Stimulated activated CD4-positive, alpha-beta T cell treated with anti-CD3 and anti-CD28 coated beads, Interleukin-15, amount 100 ng/mL, for 48 hours (primary cell): ENCODE data around the gene SLC23A3.
"Not testable (repeated sequence)": the region's sequence is repeated elsewhere in the genome, so short reads cannot be mapped to it uniquely, and the experiment has no call there.

Experiments
- DNase-seq, 2 donors: peaks; one replicate each; pipeline ENCODE4 v3.0.0-alpha.2; 2020; ENCODE audit warnings: low read depth in 2 of 2

The SLC23A3 gene

DNA sequence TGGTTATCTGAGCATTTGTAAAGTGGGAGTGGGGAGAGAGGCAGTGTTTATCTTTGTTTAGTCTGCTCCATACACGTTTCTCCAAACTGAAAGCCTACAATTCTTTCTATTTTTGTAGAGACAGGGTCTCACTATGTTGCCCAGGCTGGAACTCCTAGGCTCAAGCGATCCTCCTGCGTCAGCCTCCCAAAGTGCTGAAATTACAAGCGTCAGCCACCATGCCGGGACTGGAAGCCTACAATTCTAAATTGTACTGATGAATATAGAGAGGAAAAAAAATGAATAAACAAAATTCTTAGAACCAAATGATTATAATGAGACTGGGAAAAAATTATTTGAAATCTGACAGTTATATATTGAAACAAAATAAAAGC lies 35.3 kb upstream of the SLC23A3 start:
- DNase-seq = no peak

DNA sequence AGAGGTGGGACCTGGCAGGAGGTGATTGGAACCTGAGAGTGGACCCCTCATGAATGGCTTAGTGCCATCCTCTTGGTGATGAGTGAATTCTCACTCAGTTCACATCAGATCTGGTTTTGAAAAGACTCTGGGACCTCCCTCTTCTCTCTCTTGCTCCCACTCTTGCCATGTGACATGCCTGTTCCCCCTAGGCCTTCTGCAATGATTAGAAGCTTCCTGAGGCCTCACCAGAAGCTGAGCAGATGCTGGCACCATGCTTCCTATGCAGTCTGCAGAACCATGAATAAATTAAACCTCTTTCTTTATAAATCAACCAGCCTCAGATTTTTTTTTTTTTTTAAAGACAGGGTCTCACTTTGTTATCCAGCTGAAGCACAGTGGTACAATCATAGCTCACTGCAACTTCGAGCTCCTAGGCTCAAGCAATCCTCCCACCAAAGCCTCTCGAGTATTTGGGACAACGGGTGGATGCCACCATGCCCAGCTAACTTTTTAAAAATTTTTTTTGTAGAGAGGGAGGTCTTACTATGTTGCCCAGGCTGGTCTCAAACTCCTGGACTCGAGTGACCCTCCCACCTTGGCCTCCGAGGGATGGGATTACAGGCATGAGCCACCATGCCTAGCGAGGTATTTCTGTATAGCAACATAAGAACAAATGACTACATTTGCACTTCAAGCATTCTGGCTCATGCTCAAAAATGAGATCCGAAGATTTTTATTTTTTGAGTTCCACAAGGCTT lies 34.8 kb upstream of the SLC23A3 start:
- DNase-seq = no peak

DNA sequence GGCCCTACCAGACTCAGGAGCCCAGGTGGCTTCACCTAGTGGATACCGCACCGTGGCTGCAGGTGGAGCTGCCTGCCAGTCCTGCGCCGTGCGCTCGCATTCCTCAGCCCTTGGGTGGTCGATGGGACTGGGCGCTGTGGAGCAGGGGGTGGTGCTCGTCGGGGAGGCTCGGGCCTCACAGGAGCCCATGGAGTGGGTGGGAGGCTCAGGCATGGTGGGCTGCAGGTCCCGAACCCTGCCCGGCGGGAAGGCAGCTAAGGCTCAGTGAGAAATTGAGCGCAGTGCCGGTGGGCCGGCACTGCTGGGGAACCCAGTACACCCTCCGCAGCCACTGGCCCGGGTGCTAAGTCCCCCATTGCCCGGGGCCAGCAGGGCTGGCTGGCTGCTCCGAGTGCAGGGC lies 31.5 kb upstream of the SLC23A3 start:
- not testable (repeated sequence) for DNase-seq

DNA sequence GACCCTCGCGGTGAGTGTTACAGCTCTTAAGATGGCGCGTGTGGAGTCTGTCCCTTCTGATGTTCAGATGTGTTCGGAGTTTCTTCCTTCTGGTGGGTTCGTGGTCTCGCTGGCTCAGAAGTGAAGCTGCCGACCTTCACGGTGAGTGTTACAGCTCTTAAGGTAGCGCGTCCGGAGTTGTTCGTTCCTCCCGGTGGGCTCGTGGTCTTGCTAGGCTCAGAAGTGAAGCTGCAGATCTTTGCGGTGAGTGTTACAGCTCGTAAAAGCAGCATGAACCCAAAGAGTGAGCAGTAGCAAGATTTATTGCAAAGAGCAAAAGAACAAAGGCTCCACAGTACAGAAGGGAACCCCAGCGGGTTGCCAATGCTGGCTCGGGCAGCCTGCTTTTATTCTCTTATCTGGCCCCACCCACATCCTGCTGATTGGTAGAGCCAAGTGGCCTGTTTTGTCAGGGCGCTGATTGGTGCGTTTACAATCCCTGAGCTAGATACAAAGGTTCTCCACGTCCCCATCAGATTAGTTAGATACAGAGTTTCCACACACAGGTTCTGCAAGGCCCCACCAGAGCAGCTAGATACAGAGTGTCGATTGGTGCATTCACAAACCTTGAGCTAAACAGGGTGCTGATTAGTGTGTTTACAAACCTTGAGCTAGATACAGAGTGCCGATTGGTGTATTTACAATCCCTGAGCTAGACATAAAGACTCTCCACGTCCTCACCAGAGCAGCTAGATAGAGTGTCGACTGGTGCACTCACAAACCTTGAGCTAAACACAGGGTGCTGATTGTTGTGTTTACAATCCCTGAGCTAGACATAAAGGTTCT lies 30.9 kb upstream of the SLC23A3 start:
- DNase-seq = not testable (repeated sequence)

DNA sequence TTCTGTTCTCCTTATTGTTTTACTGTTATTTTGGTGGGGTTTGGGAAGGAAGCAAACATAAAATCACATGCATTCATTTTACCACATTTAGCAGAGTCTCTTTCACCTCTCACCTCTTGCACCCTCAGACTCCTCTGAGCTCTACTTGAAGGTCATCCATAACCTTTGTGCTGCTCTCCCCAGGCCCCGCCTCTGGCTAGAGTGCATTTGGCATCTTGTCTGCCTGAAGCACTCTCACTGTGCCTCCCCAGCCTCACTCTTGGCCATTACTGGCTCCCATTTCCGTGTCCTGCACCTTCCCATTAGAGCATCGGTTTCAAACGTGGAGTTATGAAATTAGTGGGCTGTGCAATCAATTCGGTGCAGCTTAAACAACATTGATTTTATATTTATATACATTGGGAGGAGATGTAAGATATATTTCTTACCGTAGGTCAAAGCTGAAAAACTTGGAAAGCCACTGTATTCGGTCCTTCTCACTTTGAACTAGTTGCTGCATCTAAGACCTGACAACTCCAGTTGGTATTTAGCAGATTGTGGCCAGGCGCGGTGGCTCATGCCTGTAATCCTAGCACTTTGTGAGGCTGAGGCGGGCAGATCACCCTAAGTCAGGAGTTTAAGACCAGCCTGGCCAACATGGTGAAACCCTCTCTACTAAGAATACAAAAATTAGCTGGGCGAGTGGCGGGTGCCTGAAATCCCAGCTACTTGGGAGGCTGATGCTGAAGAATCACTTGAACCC lies 29.8 kb upstream of the SLC23A3 start:
- no peak for DNase-seq

DNA sequence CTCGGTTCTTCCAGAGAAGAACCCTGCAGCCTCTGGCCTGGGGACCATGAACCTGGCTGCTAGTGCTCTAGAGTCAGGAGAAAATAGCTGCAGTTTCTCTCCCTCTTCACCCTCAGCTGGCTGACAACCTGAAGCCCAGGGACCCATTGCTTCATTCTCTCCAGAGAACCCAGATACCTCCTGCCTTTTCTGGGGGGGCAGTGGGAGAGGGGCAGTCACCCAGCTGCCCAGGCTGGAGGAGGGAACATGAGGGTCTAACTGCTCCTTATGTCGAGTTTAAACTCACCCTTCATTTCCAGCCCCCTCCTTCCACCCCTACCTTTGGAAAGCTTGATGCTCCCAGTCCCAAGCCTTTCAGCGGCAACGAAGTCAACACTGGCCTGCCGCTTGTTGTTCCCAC lies 29.1 kb upstream of the SLC23A3 start:
- DNase-seq = no peak

DNA sequence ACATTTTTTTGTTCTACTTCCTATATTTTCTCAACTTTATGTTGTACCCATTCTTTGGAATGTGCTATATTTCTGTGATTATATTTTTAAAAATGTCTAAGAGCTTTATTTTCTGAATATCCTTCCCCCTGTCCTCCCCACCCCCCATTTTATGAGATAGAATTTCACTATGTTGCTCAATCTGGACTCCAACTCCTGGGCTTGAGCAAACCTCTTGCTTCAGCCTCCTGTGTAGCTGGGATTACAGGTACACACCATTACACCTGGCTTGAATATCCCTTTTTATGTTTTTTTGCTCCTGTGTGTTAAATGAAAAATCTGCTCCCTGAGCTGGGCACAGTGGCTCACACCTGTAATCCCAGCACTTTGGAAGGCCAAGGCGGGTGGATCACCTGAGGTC lies 27.6 kb upstream of the SLC23A3 start:
- no peak for DNase-seq

DNA sequence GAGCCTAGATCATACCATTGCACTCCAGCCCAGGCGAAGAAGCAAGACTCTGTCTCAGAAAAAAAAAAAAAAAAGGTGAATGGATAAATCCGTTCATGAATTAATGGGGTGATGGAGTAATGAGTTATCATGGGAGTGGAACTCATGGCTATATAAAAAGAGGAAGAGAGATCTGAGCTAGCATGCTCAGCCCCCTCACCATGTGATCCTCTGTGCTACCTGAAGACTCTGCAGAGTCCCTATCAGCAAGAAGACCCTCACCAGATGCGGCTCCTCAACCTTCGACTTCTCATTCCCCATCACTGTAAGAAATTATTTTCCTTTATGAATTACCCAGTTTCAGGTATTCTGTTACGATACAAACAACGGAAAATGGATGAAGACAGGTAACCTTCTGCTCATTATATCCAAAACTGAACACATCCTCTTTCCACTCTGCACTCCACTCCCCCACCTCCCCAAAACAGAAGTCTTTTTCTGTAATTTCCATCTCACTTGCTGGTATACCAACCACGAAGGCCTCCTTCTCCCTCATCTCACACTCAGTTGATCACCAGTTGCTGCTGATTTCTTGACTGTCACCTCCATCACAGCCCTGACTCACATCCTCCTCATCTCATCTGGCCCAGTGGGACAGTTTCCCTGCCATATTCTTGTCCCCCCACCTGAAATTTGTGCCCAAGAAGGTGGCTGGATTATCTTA lies 17.1 kb upstream of the SLC23A3 start:
- peak in 1 of 2 donors; percentile 34 for DNase-seq

DNA sequence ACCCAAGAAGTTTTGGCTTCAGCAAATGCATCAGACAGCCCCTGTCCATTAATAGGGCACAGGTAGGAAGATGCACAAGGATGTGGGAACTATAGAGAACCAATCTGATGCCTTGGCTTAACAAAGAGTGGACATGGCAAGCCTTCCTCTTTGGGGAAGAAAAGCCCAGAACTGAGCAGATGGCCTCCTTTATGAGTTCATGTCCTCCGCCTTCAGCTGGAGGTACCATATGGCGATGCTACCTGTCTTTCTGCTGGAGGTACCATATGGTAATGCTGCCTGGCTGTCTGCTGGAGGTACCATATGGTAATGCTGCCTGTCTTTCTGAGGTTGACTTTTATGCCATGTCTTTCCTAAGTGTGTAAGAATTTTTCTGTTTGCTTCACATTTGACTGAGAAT lies 14.3 kb upstream of the SLC23A3 start:
- DNase-seq = no peak

DNA sequence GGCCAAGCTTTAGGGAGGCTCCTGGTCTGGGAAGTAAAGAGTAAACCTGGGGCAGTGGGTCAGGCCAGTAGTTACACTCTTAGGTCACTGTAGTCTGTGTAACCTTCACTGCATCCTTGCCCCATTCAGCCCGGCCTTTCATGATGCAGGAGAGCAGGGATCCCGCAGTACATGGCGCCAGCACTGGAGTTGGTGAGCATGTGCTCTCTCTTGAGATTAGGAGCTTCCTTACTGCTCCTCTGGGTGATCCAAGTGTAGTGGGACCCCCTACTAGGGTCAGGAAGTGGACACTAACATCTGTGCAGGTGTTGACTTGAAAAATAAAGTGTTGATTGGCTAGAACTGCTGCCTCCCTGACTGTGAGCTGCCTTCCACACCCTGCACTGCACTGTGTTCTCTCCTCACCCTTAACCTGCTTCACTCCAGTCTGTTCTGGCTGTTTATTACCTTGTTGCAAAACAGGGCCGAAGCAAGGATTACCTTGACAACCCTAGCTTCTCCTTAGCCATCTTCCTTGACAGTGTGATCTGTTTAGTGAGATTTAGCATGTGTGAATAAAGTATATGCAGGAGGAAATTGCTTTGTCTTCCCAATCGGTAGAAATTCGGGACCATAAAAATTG lies 13.4 kb upstream of the SLC23A3 start:
- no peak for DNase-seq

DNA sequence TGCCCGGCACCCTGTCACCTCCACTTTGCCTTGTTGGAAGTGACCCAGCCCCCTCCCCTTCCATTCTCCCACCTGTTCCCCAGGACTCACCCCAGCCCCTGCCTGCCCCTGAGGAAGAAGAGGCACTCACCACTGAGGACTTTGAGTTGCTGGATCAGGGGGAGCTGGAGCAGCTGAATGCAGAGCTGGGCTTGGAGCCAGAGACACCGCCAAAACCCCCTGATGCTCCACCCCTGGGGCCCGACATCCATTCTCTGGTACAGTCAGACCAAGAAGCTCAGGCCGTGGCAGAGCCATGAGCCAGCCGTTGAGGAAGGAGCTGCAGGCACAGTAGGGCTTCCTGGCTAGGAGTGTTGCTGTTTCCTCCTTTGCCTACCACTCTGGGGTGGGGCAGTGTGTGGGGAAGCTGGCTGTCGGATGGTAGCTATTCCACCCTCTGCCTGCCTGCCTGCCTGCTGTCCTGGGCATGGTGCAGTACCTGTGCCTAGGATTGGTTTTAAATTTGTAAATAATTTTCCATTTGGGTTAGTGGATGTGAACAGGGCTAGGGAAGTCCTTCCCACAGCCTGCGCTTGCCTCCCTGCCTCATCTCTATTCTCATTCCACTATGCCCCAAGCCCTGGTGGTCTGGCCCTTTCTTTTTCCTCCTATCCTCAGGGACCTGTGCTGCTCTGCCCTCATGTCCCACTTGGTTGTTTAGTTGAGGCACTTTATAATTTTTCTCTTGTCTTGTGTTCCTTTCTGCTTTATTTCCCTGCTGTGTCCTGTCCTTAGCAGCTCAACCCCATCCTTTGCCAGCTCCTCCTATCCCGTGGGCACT lies 12.7 kb upstream of the SLC23A3 start:
- DNase-seq = no peak

DNA sequence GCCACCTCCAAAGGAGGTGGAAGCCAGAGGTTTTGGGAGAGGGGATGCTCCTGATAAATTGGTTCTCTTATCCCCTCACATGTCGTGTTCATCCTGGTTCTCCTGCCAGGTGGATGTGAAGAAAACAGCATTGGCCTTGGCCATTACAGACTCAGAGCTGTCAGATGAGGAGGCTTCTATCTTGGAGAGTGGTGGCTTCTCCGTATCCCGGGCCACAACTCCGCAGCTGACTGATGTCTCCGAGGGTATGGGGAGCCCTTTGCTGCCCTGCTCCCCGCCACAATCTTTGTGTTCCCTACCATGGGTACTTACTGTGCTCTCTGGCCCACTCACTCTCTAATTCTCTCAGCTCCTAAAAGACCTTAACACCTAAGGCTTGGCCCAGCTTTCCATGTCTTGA lies 11.7 kb upstream of the SLC23A3 start:
- no peak for DNase-seq

DNA sequence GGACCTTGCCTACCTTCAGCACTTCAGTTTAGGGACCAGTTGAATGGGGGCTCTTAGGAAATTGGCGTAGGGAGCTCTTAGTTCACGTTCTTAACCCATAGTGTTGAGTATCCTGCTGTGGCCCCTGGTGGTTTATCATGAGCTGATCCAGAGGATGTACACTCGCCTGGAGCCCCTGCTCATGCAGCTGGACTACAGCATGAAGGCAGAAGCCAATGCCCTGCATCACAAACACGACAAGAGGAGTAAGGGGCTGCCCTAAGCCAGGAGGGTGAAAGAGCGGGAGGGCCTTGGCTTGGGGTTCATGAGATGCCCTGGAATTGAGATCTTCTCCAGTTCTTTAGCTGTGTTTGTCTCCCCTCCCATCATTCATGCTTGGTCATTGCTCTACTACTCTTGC lies 11.1 kb upstream of the SLC23A3 start:
- DNase-seq = no peak

DNA sequence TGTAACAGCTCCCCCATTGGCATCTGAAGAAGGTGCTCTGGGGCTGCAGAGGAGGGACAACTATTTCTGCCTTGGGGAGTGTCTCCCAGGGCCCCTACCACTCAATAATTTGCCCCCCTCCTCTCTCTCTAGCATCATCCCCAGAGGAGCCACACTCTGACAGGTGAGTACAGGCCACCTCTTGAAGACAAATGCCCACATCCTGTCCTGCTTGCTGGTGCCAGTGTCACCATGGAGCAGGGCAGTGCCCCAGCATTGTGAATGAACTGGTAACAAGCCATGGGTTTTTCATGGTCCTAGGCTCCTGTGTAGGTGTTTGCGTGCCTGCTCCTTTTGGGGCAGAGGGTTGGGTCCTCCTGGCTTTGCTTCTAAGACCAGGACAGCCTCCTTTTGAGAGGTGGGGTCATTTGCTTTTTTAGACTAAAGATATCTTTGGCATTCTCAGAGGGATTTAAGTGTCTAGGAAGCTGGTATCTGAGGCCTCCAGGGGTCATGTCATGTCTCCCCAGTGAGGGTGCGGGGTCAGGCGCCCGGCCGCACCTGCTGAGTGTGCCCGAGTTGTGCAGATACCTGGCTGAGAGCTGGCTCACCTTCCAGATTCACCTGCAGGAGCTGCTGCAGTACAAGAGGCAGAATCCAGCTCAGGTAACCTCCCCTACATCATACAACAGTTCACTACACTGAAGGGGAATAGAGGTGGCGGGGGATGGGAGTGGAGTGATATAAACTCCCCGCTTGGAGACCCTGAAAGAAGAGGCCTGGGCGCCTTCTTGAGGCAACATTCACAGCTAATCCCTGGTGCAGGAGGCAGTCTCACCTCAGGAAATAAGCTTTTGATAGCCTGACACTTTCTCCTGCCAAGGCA lies 10.0 kb upstream of the SLC23A3 start:
- no peak for DNase-seq

DNA sequence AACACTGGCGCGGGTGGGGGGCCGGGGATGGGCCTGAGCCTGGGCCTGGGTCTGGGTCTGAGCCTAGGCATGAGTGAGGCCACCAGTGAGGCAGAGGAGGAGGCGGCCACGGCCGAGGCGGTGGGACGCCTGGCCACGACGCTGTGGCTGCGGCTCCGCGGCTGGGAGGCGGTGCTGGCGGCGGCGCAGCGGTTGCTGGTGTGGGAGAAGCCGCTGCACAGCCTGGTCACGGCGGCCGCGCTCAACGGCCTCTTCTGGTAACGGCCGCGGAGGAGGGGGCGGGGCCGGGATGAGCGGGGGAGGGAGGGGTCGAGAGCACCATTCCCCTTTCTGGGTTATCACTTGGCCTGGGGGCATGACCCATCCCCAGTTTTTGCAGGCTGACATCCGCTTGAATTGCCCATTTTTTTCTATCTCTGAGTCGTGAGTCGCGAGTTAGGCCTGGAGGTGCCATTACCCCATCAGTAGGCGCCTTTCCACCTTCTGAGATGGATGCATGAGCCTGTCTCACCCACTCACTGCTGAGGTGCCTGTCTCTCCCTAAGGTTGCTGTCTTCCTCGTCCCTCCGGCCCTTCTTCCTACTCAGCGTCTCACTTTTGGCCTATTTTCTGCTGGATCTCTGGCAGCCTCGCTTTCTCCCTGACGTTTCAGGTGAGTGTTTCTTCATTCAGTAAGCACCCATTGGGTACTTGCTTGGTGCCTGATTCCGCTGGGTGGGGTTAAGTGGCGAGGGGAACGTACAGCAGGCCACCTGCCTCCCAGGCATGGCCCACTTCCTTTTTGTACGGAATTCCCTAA lies 8.7 kb upstream of the SLC23A3 start:
- peak in 1 of 2 donors; percentile 25 for DNase-seq

DNA sequence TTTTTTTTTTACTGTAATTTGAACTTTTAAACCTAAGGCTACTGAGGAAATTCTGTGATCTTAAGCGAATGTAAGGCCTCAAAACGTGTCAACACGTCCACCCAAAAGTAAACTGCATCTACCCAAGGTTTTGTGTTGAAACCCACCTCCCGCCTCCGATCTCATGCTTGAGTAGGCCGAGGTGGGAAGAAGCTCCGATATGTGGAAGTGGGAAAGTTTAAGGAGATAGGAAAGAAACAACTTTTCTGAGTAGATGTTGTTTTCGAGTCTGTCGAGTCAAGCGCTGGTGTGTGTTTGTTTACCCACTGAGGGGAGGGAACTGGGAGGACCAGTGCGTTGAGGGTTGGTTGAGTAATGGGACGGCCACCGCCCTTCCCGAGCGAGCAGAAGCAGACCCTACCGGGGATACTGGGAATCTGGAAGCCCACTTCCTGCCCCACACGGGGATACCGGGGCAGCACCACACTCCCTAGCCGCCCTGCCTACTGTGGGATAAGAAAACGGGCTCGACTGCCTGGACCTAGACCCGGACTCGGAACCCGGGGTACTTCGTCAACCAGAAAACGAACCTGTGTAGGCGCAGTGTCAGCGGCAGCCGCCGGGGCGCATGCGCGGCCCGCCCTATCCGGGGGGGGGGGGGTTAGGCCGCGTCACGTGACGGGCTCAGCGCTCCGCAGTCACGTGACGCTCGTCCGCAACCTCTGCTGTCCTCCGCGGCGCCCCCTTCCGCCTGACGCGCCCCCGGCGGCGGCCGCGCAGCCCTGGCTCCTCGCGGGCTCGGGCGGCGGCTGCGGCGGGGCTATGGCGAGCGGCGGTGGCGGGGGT lies 7.9 kb upstream of the SLC23A3 start, which contains the start of gene RETREG2:
Gene RETREG2 (plus strand): TSS at position 724 of the 825 bp plus-strand sequence. CDS start 78 bp downstream, at position 802.
- peak; percentile 63 to 73 for DNase-seq

DNA sequence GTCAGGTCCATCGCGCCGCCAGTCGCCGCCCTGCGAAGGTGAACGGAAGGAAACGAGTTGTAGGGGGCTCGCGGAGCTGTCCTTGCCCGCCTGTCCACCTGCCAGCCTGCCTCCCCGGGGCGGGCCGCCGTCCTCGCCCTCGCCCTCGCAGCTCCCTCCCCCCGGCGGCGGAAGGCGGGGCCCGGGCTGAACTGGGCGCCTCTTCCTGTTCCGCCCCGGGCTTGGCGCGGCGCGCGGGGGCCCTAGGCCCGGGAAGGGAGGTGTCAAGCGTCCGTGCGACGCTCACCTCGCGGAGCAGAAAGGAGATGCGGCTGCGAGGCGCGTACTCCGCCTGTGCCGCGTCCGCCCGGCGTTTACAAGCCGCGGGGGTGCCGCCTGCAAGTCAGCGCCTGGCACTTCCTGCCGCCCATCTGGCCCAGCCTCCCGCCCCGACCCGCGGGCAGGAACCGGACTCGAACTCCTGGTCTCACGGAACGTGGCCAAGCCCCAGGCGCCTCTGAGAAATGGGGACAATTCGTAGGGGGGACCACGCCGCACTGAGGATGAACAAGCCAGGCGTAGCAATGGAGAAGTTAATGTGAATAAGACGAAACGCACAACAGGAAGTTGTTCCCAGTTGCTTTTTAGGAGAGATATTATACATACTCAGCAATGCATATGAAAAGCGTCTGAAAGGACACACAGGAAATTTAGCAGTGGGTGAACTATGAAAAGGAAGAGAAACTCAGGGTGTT lies 7.2 kb upstream of the SLC23A3 start, which contains the start of gene CNPPD1:
Gene CNPPD1 (minus strand): TSS at position 108 of the 734 bp plus-strand sequence. CDS start 97 bp downstream, at position 11.
- peak; percentile 77 to 84 for DNase-seq
